Stimulated activated CD4-positive, alpha-beta T cell treated with anti-CD3 and anti-CD28 coated beads, Interleukin-1b, Interleukin-23, amount 100 ng/mL, for 1 hour (primary cell): ENCODE results near the gene SH3PXD2A.
"Not testable (repeated sequence)": the region's sequence is repeated elsewhere in the genome, so short reads cannot be mapped to it uniquely, and the experiment has no call there.

ENCODE experiments used
- DNase-seq, 2 donors: peaks; one replicate each; pipeline ENCODE4 v3.0.0-alpha.2; 2020; ENCODE audit warnings: low read depth in 2 of 2

Gene SH3PXD2A

DNA sequence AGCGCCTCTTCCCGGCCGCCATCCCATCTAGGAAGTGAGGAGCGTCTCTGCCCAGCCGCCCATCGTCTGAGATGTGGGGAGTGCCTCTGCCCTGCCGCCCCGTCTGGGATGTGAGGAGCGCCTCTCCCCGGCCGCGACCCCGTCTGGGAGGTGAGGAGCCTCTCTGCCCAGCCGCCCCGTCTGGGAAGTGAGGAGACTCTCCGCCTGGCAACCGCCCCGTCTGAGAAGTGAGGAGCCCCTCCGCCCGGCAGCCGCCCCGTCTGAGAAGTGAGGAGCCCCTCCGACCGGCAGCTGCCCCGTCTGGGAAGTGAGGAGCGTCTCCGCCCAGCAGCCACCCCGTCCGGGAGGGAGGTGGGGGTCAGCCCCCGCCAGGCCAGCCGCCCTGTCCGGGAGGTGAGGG lies 248.3 kb downstream of the SH3PXD2A start:
- DNase-seq, result not testable (repeated sequence)

GRCh38 chr10:103606097-103606438 lies 249.3 kb downstream of the SH3PXD2A start:
- DNase-seq, result not testable (repeated sequence)

GRCh38 chr10:103605359-103606096 lies 249.8 kb downstream of the SH3PXD2A start:
- DNase-seq, result no peak

- DNase-seq, result no peak
Measured at GRCh38 chr10:103603382-103603781, 252.0 kb downstream of the SH3PXD2A start.

GRCh38 chr10:103602852-103603155 lies 252.6 kb downstream of the SH3PXD2A start:
- no peak for DNase-seq

DNA sequence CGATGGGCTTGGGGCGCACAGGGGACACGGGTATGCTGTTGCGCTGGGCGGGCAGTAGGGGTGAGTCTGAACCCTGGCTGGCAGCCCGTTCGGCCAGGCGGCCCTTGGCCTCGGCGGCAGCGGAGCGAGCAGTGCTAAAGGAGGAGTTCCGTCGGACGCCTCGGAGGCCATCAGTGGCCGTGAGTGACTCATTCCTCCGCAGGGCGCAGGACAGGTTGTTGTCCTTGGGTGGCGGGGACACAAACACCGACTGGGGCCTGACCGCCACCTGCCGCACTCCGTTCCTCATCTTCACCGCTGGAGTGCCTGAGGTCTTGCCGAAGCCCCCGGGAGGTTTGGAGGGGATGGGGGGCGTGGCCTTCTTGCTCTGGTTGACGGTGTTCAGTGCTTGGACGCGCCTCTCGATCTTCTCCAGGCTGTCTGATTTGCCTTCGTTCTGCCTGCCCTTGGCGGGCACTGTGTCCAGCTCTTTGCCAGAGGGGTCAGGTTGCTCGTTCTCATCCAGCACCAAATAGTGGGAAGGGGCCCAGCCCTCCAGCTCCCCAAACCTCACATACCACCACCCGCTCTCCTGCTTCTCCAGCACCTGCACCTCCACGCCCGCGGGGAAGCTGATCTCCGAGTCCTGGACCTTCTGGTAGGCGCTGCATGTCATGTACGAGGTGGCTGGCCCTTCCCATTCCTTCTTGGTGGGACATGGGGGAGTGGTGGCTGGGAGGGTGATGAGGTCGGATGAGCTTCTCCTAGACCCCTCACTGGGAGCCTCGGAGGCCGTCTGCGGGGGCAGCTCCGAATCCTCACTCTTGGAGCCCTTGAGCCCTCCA lies 253.1 kb downstream of the SH3PXD2A start:
- DNase-seq, result no peak

DNA sequence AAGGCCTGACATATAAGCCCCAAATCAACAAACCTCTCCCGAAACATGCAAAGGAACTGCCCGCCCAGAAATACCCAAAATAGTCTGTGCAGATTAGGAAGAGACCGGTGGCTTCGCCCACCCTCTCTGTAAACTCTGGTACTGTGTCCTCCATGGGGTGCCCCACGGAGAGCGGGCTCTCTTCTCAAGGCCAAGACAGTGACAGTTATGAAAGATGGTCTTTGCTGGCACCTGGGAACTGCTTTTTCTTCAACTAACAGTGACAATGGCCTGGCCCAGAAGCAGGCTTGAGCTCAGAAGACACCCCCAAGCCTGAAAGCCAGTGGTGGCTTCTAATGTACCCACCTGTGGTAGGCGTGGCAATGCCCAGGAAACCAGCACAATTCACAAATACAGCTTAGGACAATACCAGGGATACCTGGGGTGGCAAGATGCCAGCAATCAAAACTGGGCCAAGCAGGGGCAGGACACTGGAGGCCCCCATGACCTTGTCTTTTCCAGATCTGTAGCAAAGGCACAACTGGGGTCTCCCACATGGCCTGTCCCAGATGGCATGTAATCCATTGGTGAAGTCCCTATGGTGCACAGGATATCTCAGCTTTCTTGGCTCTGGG lies 254.3 kb downstream of the SH3PXD2A start:
- no peak for DNase-seq

DNA sequence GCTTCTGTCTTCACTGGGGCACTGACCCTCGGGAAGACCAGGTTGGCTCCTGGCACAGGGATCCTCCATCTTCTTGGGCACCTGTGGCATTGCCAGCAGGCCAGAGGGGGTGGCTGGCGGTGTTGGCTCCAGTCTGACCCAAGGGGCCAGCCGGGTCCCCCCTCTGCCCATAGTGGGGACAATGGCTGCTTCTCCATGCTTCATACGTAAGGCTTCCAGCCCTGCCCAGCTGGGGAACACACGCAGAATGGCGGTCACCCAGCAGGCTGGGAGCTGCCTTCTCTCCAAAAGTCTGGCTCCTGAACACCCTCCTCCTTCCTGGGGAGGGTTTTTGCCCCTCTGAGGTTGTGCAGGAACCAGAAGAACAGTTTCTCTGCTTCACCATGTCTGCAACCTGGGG lies 255.1 kb downstream of the SH3PXD2A start:
- no peak for DNase-seq

DNA sequence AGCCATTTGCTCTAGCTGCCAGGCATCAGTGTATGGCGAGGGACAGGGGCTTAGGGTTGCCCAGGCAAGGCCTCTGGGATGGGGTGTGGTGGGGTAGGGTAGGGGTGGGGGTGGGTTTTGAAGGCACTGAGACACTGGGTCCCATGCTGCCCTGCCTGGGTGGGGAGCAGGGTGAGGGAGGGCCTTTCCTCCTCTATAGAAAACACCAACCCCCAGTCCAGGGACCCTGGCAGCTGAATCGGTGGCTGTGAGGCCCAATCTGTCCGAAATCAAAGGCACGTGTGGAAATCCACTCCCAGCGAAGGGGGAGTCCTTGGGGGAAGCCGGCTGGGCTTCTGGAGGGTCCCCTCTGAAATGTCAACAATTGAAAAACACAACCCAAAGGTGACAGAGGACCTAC lies 255.5 kb downstream of the SH3PXD2A start:
- no peak for DNase-seq

GRCh38 chr10:103599211-103599610 lies 256.2 kb downstream of the SH3PXD2A start:
- no peak for DNase-seq

DNA sequence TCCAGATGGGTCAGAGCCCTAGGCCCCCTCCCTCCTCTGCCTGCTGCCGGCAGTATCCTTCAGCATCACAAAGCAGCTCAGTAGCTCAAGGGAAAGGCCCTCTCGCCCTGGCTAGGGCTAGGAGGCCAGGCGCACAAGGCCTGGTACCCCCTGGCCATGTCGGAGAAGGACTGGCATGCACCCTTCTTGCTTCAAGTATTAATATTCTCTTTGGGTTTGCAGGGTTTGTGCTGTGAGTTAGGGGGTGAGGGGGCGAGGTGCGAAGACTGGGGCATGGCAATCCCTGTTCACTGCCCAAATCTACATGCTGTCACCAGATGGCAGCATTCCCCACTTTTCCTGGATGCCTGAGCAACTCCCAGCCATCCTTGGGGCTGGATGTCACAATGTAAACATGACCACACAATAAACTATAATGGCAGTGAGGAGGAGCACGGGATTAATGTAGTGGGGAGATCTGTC lies 256.7 kb downstream of the SH3PXD2A start:
- no peak for DNase-seq

DNA sequence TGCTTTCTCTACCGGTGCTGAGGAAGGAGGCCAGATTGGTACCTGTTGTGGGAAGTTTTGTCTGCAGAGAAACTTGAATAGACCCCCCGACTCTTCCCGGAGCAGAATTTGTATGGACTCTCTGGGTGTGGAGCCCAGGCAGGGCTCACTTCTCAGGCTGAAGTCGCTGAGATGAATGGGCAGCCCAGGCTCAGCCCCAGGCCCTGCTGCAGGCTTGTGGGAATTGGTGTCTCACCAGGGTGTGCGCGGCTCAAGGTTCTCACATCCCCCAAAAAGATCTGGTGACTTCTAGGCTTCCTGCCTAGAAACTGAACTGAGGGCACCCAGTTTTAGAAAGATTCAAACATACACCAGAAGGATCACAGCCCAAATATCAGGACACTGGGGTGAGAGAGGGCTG lies 258.4 kb downstream of the SH3PXD2A start:
- DNase-seq, result no peak

- DNase-seq, result no peak
Measured at GRCh38 chr10:103595933-103596726, 259.2 kb downstream of the SH3PXD2A start.

- no peak for DNase-seq
Measured at GRCh38 chr10:103593022-103593570, 262.3 kb downstream of the SH3PXD2A start.

DNA sequence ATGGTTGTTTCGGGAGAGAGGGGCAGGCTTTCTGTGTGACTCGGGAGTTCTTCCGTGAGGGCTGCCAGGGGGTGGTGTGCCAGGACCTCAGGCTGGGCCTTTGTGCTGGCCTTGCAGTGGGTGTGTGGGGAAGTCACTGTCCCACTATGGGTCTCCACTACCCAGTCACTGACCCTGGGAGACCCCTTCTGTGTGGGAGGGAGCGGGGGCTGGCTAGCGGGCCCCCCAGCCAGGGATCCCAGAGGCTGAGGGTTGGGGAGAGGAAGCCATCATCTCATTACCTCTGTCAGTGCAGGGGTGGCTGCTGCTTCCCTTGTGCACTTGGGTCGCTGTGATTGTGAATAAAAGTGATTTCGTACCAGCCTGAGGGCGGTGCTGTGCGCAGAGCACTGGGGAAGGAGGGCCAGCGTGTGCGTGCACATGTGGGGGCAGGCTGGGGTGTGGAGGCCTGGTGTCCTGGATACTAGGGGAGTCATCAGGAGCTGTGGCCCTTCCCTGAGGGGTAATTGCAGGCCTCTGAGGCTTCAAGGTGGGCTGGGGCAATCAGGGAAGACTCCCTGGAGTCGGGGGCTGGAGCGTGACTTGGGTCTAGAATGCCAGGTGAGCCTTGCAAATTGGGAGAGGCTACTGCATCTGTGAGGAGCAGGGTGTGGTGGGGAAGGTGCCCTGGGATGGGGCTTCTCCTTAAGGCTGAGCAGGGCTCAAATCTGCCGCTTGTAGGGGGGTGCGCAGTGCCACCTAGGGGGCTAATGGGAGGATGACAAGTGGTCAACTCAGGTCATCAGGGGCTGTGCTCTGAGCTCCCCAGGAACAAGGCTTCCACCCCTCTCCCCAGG lies 263.0 kb downstream of the SH3PXD2A start:
- DNase-seq, result no peak

- DNase-seq, result no peak
Measured at GRCh38 chr10:103590744-103591291, 264.6 kb downstream of the SH3PXD2A start.

DNA sequence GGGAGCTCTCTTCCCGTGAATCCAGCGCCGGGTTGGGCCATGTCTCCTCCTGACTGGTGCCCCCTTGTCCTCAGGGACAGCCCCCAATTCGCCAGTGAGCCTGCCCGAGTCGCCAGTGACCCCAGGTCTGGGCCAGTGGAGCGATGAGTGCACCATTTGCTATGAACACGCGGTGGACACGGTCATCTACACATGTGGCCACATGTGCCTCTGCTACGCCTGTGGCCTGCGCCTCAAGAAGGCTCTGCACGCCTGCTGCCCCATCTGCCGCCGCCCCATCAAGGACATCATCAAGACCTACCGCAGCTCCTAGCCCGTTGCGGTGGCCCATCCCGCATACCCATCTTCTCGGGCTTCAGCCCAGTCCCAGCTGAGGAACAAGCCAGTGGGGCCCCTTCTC lies 265.3 kb downstream of the SH3PXD2A start:
- no peak for DNase-seq

- no peak for DNase-seq
Measured at GRCh38 chr10:103589074-103589630, 266.2 kb downstream of the SH3PXD2A start.

- no peak for DNase-seq
Measured at GRCh38 chr10:103587073-103587472, 268.3 kb downstream of the SH3PXD2A start.

DNA sequence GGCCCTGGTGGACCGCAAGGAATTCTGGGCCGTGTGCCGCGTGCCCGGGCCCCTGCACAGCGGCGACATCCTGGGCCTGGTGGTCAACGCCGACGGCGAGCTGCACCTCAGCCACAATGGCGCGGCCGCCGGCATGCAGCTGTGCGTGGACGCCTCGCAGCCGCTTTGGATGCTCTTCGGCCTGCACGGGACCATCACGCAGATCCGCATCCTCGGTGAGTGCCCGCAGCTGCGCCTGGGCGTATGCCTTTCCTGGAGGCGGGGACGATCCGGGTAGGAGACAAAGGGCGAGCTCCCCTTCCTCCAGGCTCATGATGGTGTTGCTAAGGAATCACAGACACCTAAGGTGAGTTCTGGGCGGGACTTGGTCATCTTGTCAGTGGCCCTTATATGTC lies 270.4 kb downstream of the SH3PXD2A start:
- no peak for DNase-seq
